Kidney (tissue), 14 donors: Measurements from ENCODE around the gene ZFHX2. TPM values are rescaled to one million over a fixed set of nuclear protein-coding genes. Genes with fewer than 3 reads are reported as not detected.

ENCODE experiments used
- DNase-seq, 5 donors: peaks; one replicate each; pipeline ENCODE4 v3.0.0-alpha.2; 2013 to 2020
- FAIRE-seq: peaks from 2 replicates; lab custom pipeline; 2012; peaks lifted over from hg19 to GRCh38; lab: Jason Lieb, UNC
- H3K27ac ChIP-seq, 2 donors: one replicate each; pipeline ENCODE4 v1.7.0; 2013; ENCODE audit warnings: low read depth in 2 of 2, low read length in 2 of 2, inconsistent platforms in 1 of 2
- H3K27me3 ChIP-seq: one replicate; pipeline ENCODE4 v1.7.1; 2013; ENCODE audit warnings: low read length, inconsistent platforms; ENCODE audit not compliant: control insufficient read depth, insufficient read depth
- H3K36me3 ChIP-seq, 3 donors: one replicate each; pipeline versions ENCODE4 v1.7.0 to v1.7.1; 2013; ENCODE audit warnings: low read length in 3 of 3, control low read depth in 1 of 3, inconsistent platforms in 1 of 3; ENCODE audit not compliant: insufficient read depth in 3 of 3, control insufficient read depth in 2 of 3
- H3K4me1 ChIP-seq, 3 donors: one replicate each; pipeline versions ENCODE4 v1.7.0 to v1.7.1; 2013; ENCODE audit warnings: low read length in 3 of 3, inconsistent platforms in 1 of 3, low read depth in 1 of 3; ENCODE audit not compliant: control insufficient read depth in 2 of 3, insufficient read depth in 2 of 3
- H3K4me3 ChIP-seq, 3 donors: one replicate each; pipeline versions ENCODE4 v1.7.0 to v1.8.1; 2013; ENCODE audit warnings: low read length in 3 of 3, control low read depth in 1 of 3, inconsistent platforms in 1 of 3
- H3K9ac ChIP-seq, 3 donors: one replicate each; pipeline versions ENCODE4 v1.7.0 to v1.7.1; 2013; ENCODE audit warnings: low read length in 3 of 3, control low read depth in 1 of 3, inconsistent platforms in 1 of 3
- H3K9me3 ChIP-seq, 3 donors: one replicate each; pipeline versions ENCODE4 v1.7.0 to v1.7.1; 2013; ENCODE audit warnings: low read length in 3 of 3, control low read depth in 1 of 3, inconsistent platforms in 1 of 3; ENCODE audit not compliant: control insufficient read depth in 2 of 3, insufficient read depth in 1 of 3
- intact Hi-C: fragments of 100-400 bp; cut with DNase I; formaldehyde crosslinking; loops from one replicate; pipeline ENCODE4 v1.11.1; 2022
- polyA plus RNA-seq: library from polyadenylated mRNA; stranded (reverse); fragments of 350-450 nt; fragmentation: Illumina TruSeq; extraction: RNeasy Lipid Tissue Mini Kit (QIAGEN cat#74804); gene quantifications from one replicate; pipeline ENCODE4 v1.2.3, GENCODE V29; 2014; ENCODE audit warnings: low read depth, low replicate concordance; ENCODE audit not compliant: insufficient read depth
- total RNA-seq: library from RNA; stranded (reverse); fragmentation: NEBNext Ultra II Directional; extraction: Animal tissue kit (Norgen Biotek cat#: 25700); gene quantifications from one replicate; pipeline ENCODE4 v1.2.1, GENCODE V29; 2021
- TF ChIP-seq, protein P1 (sequence below): IDR thresholded peaks from 3 replicates; pipeline ENCODE4 v1.5.1; 2012; ENCODE audit warnings: mild to moderate bottlenecking, moderate library complexity, borderline replicate concordance; ENCODE audit not compliant: insufficient read depth; ENCODE audit errors: extremely low read depth
- donor health status: control.
- donor health status: control.
- donor health status: control.
- donor health status: control.
- donor health status: control.
- donor health status: DM: yes; HTN: yes; CAD: no.
- donor health status: Normal renal cell carcinoma (clear cell type).

Gene ZFHX2
- total and polyA plus RNA-seq, 2 donors from 2014 or later: 4.9 to 6.1 TPM

DNA sequence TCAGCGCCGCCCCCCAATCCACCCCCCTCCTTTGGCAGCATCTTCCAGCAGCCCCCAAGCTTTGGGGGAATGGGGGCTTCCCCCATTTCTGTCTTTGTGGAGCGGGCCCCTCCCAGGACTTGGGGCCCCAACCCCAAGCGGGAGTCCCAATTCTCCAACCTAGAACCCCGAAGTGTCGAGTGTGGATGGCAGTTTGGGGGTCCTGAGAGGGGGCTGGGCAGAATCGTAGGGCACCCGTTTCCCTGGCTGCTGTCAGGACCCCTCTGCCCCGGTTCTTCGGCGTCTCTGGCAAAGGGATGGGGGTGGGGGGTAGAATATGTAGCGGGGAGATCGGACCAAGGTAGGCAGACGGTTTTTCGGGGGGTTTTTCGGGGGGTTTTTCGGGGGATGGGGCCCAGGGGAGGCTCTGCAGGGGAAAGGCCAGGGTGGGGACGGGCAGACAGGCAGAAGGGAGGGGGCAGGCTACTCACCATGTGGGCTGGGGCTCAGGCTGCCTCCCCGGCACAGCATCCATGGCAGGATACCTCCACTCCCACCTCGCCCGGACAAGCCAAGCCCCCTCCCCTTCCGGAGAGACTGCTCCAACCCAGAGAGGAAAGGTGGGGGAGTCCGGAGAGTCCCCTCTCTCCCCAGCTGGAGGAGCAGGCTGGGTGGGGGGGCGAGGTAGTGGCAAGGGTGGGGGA is 26.3 kb upstream of the ZFHX2 start:
- intact Hi-C loops: no loop called here
- no peak overlapping the region for H3K27ac ChIP-seq
- no peak overlapping the region for H3K9ac ChIP-seq
- no peaks in the 10 kb centered on the region for H3K9me3 ChIP-seq
- DNase-seq: peak in 4 of 5 donors; percentile 60 to 84 (median 73)
- H3K36me3 ChIP-seq: no peaks in the 10 kb centered on the region
- FAIRE-seq: no peak
- H3K4me3 ChIP-seq: no peak overlapping the region
- TF ChIP-seq, protein P1, sequence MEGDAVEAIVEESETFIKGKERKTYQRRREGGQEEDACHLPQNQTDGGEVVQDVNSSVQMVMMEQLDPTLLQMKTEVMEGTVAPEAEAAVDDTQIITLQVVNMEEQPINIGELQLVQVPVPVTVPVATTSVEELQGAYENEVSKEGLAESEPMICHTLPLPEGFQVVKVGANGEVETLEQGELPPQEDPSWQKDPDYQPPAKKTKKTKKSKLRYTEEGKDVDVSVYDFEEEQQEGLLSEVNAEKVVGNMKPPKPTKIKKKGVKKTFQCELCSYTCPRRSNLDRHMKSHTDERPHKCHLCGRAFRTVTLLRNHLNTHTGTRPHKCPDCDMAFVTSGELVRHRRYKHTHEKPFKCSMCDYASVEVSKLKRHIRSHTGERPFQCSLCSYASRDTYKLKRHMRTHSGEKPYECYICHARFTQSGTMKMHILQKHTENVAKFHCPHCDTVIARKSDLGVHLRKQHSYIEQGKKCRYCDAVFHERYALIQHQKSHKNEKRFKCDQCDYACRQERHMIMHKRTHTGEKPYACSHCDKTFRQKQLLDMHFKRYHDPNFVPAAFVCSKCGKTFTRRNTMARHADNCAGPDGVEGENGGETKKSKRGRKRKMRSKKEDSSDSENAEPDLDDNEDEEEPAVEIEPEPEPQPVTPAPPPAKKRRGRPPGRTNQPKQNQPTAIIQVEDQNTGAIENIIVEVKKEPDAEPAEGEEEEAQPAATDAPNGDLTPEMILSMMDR: no peak
- peaks cover 0 to 2% (median 0%) of the 10 kb centered on the region in 3 donors for H3K4me1 ChIP-seq
- peaks cover 9% of the 10 kb centered on the region for H3K27me3 ChIP-seq

DNA sequence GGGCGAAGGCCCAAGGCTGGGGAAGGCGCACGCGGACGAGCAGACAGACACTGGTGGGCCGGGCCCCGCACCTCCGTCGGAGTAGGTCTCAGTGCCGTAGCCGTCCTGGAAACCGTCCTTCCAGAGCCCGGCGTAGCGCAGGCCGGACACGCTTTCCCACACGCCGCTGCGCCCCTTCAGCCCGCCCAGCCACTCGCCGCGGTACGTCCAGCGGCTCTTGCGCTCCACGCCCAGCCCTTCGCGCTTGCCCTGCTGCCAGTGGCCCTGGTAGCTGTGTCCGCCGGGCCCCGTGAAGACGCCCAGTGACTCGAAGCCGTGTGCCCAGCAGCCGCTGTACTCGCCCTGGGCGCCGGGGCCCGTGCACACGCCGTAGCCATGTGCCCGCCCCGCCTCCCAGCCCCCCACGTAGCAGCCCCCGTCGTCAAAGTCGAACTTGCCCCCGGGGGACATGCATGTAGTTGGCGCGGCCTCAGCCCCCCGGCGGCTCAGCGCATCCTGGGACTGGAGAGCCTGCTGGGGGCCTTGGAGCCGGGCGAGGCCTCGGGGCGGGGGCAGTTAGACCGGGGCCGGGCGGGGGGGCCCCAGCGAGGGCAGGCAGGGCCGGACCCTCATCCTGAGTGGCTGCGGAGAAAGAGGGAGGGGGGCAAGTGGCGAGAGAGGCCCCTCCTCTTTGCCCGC is 25.6 kb upstream of the ZFHX2 start:
- Histone ChIP-seq H3K4me1 (peaks cover 0 to 2% (median 0%) of the 10 kb centered on the region in 3 donors), H3K4me3 (no peak overlapping the region), H3K9me3 (no peaks in the 10 kb centered on the region), H3K27ac (no peak overlapping the region), H3K36me3 (no peaks in the 10 kb centered on the region), H3K9ac (no peak overlapping the region), H3K27me3 (peaks cover 9% of the 10 kb centered on the region)
- no peak for FAIRE-seq
- intact Hi-C loops: no loop called here
- TF ChIP-seq, protein P1: no peak
- peak in 4 of 5 donors; percentile 56 to 79 (median 68) for DNase-seq

DNA sequence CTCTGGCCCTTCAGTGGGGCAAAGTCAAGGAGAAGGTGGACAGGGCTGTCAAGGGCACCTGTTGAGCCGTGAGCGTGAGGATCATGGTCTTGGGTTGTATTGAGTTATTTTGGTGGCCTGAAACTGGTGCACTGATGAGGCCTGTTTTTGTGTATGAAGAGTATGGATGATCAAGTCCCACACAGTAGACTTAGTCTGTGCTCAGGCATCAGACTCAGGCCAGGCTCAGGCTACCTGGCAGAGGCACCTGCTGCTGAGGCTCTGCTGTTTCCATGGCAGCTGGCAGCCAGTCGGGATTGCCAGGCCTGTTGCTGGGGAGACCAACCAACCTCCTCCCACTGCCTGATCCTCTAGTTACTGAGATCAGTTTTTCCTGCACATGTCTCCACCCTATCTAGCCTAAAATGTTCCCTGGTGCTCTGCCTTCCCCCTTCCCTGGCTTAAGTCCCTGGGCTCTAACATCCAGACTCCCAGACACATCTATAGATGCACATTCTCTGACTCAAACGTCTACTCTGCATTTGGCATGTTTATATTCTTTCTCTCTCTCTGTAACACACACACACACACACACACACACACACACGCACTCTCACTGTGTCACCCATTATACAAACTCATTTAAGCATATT is 21.9 kb upstream of the ZFHX2 start:
- no peak for DNase-seq
- TF ChIP-seq, protein P1: no peak
- Histone ChIP-seq H3K9me3 (no peaks in the 10 kb centered on the region), H3K36me3 (no peaks in the 10 kb centered on the region), H3K9ac (no peak overlapping the region), H3K27ac (peak overlapping the region in 1 of 2 donors; percentile 72), H3K4me1 (peaks cover 0 to 11% (median 0%) of the 10 kb centered on the region in 3 donors), H3K27me3 (peaks cover 9% of the 10 kb centered on the region), H3K4me3 (no peak overlapping the region)
- intact Hi-C loops: no loop called here
- no peak for FAIRE-seq
